Measurements from ENCODE around the gene PQBP1.

PQBP1 gene

DNA sequence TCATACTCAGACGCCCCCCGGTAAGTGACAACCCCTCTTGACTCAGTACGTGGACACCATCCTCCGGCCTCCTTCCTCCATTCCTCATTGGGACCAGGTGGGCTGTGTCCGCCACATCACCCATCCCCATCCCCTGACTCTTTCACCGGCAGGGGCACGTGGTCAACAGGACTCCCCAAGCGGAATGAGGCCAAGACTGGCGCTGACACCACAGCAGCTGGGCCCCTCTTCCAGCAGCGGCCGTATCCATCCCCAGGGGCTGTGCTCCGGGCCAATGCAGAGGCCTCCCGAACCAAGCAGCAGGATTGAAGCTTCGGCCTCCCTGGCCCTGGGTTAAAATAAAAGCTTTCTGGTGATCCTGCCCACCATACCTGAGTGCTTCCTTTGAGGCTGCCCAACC is 5.0 kb downstream of the PQBP1 start:
- no peak for DNase-seq

DNA sequence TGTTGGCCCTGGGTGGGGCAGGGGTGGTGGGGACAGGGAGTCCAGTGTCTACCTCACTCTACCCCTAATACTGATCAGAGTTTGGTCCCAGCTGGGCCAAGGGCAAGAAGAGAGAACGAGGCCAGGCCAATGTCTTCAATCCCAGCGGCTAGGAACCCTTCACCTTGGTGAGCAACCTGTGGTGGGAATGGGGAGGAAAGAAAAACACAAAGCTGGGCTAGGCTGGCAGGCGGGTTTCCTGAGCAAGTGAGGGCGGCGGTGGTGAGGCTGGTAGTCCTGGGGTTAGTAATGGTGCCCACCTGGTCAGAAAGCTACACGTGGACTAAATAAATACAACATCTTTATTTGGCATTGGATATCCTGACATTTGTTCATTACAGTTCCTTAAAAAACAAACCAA is 5.6 kb downstream of the PQBP1 start:
- no peak for DNase-seq

DNA sequence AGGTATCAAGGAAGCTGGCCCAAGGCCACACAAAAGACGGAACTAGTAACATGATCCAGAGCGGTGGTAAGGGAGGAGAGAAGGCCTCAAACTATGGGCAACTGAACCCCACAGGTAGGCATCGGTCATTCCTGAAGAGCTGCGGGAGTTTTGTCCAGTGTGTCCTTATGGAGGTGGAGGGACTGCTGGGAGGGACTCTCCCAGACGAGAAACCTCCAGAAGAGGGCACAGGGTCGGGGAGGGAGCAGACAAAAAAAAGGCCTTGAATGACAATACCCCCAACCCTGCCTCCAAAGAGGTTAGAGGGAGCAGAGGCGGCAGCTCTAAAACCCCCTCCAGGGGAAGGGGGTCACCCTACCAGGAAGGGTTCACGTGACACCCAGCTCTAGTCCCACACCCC is 6.5 kb downstream of the PQBP1 start:
- DNase-seq = no peak

DNA sequence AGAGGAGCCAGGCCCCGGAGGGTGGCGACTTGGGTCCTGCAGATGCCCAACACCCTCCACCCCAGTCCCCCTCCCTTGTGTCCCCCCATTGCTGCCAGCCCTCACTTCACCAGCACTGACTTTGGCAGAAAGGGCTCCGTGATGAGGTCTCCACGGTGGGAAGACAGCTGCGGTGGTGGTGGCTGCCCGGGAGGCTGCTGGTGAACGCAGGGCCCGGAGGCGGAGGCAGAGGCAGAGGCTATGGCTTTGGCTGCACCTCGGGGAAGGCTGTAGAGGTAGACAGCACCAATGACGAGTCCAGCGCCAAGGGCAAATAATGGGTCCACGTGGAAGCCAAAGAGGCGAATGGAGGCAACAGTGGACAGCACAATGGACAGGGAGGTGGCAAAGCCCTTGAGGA is 6.9 kb downstream of the PQBP1 start:
- DNase-seq = no peak

DNA sequence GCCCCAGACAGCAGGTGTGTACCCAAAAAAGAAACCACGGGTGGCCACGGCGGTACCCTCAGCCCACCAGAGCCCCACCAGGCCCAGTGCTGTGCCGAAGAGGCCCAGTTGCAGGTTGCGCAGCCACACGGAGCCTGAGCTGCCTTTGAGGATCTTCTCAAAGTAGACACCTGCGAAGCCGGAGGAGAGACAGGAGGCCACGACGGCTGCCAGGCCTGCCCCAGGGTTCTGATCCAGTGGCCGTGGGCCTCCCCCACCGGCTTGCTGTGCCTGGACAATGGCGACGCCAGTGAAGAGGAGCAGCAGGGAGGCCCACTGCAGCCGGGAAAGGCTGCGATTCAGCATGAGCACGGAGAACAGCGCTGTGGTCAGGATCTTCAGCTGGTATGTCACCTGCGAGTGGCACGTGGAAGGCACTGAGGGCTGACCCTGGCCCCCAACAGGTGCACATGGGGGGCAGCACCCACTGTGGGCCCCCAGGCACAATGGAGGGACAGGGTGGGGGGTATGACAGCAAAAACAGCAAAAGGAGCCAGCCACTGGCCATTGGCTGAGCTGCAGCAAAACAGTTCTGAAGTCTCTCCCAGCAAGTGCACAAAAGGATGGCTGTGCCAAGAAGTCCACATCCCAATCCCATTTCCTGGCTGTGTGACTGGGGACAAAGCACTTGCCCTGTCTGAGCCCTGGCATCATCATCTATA is 7.5 kb downstream of the PQBP1 start:
- DNase-seq = no peak

DNA sequence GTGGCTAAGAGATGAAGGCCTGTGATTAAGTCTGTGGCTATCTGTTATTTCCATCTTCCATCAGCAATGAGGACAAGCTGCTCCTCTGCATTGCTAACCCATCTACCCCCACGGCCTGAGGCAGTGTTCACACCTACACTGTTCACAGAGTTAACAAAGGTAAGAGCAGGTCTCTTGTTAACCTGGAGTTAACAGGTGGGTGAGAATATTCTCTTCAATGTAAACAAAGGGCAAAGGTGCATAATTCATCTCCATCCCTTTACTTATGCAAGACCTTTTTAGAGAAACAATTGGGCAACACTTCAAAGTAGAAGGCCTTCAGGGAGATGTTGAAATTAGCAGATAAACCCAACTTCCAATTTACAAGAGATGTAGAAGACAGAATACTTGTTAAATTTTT is 10.9 kb downstream of the PQBP1 start:
- no peak for DNase-seq

DNA sequence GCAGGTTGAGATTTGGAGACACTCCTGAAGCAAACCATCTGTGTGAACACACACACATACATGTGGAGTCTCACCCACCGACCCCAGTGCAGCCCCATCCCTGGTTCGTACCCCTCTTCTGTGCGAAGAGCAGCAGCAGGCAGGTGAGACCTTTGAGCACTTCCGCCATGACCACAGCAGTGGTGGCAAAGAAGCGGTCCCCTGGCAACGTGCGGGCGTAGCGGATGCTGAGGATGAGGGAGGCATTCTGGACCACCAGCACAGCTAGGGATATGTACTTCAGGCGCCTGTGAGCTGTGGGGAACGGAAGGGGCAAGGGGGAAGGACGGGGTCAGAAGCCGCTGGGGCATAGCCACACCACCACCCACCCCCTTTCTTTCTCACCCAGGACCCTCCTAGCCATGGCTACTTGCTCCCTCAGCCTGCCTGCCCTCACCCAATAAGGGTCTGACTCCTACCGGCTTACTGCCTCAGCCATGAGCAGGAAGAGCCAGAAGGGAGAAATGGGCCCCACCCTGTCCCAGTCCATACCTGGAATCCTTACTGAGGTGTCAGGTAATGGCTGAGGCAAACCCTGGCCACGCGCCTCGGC is 12.1 kb downstream of the PQBP1 start:
- no peak for DNase-seq

DNA sequence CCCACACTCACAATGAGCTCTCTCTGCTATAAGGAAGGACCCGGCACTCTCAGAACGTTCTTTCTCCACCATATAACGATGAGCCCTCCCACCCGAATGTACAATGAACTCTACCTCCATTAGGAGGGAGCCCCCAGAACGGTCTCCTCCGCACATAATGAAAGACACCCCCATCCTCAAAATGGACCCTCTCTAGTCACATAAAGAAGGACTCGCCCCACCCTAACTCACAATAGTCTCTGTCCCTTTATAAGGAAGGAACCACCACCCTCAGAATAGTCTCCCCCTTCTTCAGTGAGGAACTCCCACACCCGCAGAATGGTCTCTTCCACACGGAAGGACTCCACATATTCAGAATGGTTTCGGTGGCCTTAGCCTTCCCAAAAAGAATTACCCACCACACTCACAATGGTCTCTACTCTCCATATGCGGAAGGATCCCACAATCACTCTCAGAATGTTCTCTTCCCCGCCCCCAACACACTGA is 13.2 kb downstream of the PQBP1 start:
- no peak for DNase-seq

DNA sequence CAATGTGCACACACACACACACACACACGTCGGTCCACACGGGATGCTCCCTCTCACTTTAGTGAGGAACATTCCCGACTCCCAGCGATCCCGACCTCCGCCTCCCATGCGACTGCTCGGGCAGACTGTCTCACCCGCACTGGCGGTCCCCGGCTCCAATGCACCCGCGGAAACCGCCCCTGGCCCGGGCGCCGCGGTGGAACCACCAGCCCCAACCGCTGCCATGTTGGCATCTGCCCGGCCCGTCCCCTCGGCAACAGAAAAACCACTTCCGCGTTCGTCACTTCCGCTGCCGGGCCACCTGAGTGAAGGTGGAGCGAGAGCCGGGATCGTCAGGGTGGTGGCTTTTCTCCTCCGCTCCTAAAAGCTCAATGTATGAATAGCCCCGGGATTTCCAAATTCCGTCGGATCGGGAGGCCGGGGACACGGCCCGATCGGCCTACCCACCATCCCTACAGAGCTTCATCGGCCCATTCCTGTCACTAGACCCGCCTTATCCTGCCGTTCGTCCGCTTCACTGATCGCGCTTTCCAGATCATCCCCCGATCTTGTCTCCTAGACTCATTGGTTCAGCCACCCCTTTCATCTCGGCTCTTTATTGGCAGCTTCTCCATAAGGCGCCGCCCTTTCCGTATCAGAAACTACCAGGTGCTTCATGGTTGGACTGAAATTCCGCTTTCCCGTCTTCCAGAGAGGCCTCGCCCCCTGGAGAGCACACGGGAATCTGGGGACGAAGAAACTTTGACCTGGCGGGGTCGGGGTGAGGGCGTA is 13.9 kb downstream of the PQBP1 start, which contains the start of gene SLC35A2:
Gene SLC35A2, minus strand, starts transcription at position 235 of the 771 bp plus-strand sequence. Its CDS starts 10 bp downstream, at position 225.
- DNase-seq = peak; percentile 92

DNA sequence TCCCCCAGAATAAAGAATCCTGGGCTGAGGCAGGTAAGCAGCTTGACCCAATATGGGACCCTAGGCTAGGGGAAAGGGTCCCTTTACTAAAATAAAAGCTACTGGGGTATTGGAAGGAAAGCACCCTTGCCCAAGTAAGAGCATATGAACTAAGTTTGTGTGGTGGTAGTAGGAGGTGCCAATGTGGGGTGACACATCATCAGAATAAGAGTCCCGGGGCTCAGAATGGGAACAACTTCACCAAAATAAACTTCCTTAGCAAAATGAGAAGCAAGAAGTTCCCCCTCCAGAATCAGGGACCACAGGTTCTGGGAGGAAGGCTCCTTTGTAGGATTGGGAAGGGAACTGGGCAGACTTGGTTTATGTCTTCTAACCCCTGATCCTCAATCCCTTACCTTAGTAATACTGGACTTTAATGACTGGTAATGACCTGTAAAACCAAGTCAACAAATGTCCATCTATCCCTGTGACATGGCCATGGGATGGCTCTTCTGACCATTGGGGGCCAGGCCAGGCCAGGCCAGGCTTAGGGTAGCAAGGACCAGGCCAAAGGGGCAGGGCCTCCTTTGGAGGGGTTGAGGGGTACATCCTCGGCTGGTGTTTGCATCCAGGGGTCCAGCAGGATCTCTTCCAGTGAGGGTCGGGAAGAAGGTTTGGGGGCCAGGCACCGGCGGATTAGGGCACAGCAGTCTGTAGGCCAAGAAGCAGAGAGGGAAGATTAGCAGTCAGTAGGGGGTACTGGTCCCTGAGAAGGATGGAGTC is 16.1 kb downstream of the PQBP1 start:
- no peak for DNase-seq

DNA sequence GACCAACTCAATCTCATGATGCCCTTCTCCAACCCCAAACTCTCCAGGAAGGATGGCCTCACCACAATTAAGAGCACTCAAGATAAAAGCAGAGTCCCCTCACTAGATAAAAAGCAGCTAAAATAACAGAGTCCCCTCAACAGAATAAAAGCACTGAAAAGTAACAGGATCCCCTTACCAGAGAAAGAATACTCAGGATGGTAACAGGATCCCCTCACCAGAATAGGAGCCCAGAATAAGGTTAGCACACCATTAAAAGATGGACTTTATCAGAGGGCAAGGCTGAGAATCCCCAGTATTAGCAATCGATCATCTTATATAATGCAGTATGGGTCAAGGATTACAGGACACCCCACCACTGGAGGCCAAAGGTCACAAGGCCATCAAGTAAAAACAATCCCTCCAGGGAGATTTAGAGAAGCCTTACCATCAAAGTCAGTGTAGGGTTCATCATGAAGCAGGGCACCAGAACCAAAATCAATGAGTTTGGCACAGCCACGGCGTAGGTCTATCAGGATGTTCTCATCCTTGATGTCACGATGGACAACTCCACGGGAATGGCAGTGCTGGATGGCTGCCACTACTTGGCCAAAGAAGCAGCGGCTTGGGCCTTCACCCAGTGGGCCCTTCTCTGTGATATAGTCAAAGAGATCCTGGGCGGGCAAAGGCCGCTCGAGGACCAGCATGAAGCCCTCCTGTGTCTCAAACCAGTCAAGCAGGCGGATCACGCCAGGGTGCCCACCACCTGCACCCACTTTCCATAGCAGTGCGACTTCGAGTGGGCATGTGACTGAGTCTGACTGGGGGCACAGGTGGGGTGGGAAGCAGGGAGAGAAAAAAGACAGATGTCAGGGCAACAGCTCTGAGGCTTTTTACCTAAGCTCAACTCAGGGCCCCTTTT is 17.1 kb downstream of the PQBP1 start:
- DNase-seq = no peak

DNA sequence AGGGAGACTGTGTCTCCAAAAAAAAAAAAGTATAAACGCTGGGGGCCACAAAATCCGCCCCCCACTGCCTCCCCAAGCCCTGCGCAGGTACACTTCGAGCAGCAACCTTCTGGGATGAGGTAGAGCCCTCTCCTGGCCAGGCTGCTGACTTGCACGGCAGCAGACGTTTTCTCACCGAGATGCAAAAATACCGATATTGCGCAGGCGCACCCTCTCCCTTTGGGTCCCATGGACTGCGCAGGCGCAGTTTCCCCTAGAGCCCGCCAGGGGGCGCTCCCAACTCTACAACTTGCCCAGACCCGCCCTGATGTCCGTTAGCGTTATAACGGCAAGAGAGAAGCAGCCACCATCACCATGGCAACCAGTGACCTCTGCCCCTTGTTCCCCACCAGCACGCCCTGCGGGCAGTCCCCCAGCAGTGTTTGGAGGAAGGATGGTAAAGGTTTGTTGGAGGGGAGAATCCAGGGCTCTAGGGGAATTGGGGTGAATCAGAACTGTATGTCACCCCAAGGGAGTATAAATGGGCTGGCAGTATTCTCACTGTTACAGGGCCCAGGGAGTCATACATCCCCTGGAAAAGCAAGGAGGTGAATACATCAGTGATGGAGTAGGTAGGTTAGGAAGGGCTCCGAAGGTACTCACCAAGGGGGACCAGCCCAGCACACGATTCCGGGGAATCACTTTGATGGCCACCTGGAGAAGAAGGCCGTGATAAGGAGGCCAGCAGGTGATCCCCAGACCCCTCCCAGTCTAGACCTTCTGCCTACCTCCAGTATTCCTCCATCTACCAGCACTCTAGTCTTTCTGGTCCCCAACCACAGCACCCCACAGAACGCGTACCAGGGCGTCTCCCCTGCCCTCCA is 19.6 kb downstream of the PQBP1 start:
- peak; percentile 86 for DNase-seq

DNA sequence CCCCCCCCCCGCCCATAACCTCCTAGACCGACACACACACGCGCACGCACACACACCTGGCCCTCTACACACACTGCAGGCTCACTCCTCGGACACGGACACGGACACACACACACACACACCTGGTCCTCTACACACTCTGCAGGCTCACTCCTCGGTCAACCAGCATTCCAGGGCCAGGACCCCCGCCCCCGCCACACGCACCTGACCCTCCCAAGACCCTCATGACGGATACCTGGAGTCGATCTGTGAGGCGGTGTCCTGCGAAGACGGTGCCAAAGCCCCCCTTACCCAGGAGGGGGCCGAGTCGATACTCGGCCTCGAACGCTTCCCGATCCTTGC is 20.5 kb downstream of the PQBP1 start:
- DNase-seq = no peak

DNA sequence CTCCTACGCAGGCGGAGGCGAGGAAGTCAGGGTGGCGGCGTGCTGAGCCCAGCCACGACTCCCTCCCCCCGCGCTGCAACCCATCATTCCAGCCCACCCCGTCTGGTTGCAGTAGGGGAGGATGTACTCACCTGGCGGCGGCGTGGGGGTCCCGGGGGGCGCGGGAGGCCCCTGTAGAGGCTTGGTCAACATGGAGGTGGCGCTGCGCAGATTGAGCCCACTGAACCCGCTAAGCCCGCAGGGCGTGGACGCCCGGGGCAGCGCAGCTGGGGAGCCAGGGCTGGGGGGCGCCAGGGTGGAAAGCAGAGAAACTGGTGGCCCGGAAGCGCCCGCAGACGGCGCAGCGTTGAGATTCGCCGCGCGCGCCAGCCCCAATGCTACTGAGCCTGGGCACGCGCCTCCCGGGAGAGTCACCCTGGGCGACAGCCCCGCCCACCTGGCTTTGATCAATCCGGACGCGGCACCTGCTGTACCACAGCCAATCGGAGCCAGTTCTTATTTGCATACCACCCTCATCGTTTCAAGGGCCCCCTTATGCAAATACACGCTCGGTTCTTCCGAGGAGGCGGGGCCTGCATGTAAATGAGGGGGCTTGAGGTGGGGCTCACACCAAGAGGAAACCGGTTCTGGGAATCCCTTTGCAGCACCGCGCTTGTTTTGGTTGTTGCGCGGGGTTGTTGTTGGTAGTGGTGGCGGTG is 21.1 kb downstream of the PQBP1 start, which contains the start of gene PIM2:
Gene PIM2, minus strand, starts transcription at position 382 of the 698 bp plus-strand sequence. Its CDS starts 190 bp downstream, at position 192.
- peak; percentile 92 for DNase-seq

DNA sequence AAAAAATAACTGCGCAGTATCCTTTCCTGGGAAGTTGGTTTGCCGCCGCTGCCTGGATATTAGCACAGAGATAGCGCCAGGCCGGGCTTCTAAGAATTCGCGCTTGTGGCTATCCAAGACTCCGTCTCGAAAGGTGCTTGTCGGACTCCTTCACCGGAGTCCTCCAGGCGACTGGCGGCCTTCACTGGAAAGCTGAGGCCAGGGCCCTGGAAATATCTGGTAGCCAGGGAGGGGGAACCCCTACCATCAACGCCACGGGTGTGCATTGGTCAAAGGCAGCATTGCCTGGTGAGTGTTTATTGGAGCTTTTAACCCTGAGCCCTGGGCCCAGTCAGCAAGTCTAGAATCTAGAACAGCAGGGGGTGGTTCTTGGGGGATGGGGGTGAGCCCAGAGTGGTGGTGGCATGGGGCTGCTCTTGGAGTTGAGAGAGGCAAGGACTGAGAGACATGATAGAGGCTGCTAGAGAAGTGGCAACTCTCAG is 21.7 kb downstream of the PQBP1 start:
- no peak for DNase-seq

DNA sequence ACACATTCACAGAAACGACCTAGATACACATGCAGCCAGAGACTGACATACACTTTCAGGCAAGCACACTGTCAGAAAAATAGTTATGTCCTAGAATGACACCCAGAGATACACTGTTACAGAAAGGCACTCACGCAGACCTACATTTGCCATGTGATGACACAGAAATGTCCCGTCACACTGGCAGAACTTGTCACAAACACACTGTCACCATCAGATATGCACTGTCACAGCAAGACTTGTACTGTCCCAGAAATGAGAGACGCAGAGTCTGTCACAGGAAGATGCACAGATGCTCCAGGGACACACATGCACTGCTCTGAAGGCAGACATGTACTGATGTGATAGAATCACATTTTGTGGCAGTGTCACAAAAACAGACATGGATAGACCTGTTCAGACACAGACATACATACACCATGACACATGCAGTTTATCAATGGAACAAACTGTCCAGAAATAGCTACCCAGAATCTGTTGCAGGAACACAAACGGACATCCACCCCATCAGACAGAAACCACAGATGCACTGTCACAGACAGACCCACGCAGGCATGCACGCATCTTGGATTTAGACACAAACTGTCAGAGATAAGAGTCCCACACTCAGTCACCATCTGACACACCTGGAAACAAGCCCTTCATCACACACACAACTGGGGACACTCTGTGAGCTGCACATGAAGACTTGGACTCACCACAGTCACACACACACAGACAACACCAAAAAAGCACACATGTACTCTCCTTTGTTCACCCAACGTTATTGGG is 22.4 kb downstream of the PQBP1 start:
- peak; percentile 1 for DNase-seq

DNA sequence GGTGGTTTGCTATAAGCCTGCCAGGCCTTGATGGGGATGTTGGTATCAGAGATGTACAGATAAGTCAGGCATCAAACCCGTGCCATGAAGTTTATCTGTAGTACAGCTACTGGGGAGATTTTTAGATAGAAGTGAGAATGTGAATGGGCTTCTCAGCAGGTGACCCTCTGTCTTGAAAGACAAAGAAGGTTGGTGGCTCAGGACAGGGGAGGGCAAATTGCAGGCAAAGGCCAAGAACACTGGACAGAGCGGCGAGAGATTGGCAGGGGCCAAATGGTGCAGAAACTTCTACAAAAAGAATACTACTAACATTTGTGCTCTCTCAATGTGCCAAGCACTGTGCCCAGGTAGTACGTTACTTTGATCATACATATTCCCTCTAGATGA is 23.0 kb downstream of the PQBP1 start:
- no peak for DNase-seq

DNA sequence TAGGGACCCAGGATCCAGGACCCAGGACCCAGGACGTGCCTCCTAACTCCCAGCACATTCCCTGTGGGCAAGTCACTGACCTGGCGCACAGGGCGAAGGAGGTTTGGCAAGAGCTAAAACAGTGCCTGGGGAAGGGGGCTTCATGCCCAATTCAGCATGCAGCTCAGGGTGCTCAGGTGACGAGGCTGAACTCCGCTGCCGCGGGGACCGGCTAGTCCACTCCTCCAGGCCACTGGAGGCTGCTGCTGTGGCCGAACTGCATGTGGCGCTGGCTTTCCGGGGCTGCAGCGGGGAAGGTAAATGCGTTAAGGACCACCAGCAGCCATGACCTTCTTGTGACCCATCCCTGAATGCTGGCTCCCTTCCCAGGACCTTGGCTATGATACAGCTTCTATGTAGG is 26.0 kb downstream of the PQBP1 start:
- DNase-seq = no peak

DNA sequence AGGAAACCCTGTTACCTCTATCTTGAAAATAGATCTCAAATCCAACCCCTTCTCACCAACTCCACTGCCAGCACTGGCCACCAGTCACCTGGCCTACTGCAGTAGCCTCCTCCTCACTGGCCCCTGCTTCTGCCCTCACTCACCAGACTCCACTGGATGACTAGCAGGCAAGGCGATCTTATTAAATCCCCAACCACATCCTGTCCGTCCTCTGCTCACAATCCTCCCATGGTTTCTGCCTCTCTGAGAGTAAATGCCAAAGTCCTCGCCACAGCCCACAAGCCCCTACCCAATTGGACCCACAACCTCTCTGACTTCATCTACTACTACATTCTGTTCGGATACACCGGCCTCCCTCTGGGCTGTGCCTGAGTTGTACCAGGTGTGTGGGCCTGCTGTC is 26.5 kb downstream of the PQBP1 start:
- no peak for DNase-seq
